Measurements from ENCODE around the gene VPS54.
"Not testable (repeated sequence)": the region's sequence is repeated elsewhere in the genome, so short reads cannot be mapped to it uniquely, and the experiment has no call there.

VPS54 gene

GRCh38 chr2:64024259-64024949 lies 5.2 kb upstream of the VPS54 start:
- no peak for DNase-seq (ENCODE audit: low read depth)

GRCh38 chr2:64023485-64024258 lies 4.4 kb upstream of the VPS54 start:
- no peak for DNase-seq (ENCODE audit: low read depth)

GRCh38 chr2:64021578-64021977 lies 2.4 kb upstream of the VPS54 start:
- no peak for DNase-seq (ENCODE audit: low read depth)

- no peak for DNase-seq (ENCODE audit: low read depth)
These were observed 824 bp upstream of the VPS54 start for GRCh38 chr2:64019975-64020528.

GRCh38 chr2:64018701-64019082 lies 536 bp downstream of the VPS54 start:
- no peak for DNase-seq (ENCODE audit: low read depth)

GRCh38 chr2:64017811-64018700 lies 1.2 kb downstream of the VPS54 start:
- DNase-seq (ENCODE audit: low read depth) = no peak

- no peak for DNase-seq (ENCODE audit: low read depth)
These were observed 3.3 kb downstream of the VPS54 start for GRCh38 chr2:64015898-64016297.

GRCh38 chr2:64015391-64015790 lies 3.8 kb downstream of the VPS54 start:
- no peak for DNase-seq (ENCODE audit: low read depth)

- DNase-seq (ENCODE audit: low read depth) = no peak
These were observed 4.6 kb downstream of the VPS54 start for GRCh38 chr2:64014628-64015027.

- no peak for DNase-seq (ENCODE audit: low read depth)
These were observed 6.2 kb downstream of the VPS54 start for GRCh38 chr2:64013053-64013452.

- DNase-seq (ENCODE audit: low read depth) = no peak
These were observed 7.1 kb downstream of the VPS54 start for GRCh38 chr2:64012115-64012514.

GRCh38 chr2:64008434-64009009 lies 10.7 kb downstream of the VPS54 start:
- no peak for DNase-seq (ENCODE audit: low read depth)

- no peak for DNase-seq (ENCODE audit: low read depth)
These were observed 11.3 kb downstream of the VPS54 start for GRCh38 chr2:64007924-64008323.

GRCh38 chr2:64005707-64006356 lies 13.4 kb downstream of the VPS54 start:
- DNase-seq (ENCODE audit: low read depth) = no peak

- no peak for DNase-seq (ENCODE audit: low read depth)
These were observed 16.0 kb downstream of the VPS54 start for GRCh38 chr2:64003239-64003638.

GRCh38 chr2:64001382-64002101 lies 17.7 kb downstream of the VPS54 start:
- no peak for DNase-seq (ENCODE audit: low read depth)

GRCh38 chr2:64000630-64001381 lies 18.4 kb downstream of the VPS54 start:
- no peak for DNase-seq (ENCODE audit: low read depth)

GRCh38 chr2:63999049-63999448 lies 20.2 kb downstream of the VPS54 start:
- no peak for DNase-seq (ENCODE audit: low read depth)

- DNase-seq (ENCODE audit: low read depth) = not testable (repeated sequence)
These were observed 22.5 kb downstream of the VPS54 start for GRCh38 chr2:63996582-63997198.

Measured in activated gamma-delta T cell treated with anti-CD3 and anti-CD28 coated beads, Interleukin-2, amount 50 U/mL, for 16 hours (primary cell).